GM18520 (cell line): ENCODE results near the gene SYT6.

ENCODE experiments used
- ATAC-seq: cut with Tn5 transposase; IDR thresholded peaks from one replicate; pipeline ENCODE4 v1.9.1; 2021; ENCODE audit not compliant: unreplicated experiment

SYT6 gene

DNA sequence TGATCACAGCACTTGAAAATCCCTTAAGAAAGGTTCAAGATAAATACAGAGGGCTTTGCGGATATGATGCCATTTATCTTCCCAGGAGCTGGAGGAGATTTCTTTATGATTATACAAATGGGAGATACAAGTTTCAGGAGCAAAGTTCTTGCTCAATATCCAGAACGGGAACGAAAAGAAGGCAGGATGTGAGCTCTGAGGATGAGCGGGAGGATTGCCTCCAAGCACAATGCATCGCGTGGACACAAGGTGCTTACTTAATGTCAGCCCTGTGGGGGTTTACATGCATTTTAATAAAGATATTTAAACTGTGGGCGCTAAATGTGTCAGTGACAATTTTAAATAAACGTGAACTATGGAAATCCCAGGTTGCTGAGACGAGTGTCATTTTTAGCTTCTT is 59.0 kb downstream of the SYT6 start:
- no peak for ATAC-seq

- no peak for ATAC-seq
These were observed 59.4 kb downstream of the SYT6 start for GRCh38 chr1:114094363-114094634.

DNA sequence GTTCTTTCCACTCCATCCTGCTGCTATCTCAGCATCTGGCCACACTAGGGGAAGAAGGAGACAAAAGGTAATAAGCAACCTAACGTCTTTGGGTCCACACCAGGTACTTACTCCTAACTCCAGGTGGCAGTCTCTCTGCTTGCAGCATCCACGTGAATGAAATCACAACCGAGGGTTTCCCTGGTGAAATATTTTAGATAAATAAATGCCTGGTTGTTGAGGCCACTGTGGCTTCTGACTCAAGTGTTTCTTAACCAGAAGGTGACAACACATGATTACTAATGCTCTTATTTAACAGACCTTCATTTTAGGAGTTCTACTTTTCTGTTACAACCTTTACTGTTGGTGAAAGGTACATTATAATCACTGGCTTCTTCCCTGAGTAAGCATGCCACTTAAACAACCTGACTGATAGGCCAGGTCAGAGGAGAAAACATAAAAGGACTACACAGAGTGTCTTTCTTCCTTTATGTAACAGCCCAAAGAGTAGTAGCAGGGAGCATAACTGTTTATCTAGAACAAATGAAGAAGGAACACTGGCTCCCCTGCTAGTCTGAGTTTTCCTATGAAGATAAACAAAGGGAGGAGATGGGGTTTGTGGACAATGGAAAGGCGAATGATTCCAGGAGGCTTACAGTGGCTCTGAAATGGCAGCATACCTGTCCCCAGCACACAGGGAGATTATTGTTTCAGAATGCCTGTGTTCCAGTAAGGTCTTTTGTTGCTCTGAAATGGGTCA is 59.9 kb downstream of the SYT6 start:
- no peak for ATAC-seq

GRCh38 chr1:114092186-114093062 is 61.2 kb downstream of the SYT6 start:
- no peak for ATAC-seq

- ATAC-seq, result no peak
These were observed 62.0 kb downstream of the SYT6 start for GRCh38 chr1:114091711-114092110.

DNA sequence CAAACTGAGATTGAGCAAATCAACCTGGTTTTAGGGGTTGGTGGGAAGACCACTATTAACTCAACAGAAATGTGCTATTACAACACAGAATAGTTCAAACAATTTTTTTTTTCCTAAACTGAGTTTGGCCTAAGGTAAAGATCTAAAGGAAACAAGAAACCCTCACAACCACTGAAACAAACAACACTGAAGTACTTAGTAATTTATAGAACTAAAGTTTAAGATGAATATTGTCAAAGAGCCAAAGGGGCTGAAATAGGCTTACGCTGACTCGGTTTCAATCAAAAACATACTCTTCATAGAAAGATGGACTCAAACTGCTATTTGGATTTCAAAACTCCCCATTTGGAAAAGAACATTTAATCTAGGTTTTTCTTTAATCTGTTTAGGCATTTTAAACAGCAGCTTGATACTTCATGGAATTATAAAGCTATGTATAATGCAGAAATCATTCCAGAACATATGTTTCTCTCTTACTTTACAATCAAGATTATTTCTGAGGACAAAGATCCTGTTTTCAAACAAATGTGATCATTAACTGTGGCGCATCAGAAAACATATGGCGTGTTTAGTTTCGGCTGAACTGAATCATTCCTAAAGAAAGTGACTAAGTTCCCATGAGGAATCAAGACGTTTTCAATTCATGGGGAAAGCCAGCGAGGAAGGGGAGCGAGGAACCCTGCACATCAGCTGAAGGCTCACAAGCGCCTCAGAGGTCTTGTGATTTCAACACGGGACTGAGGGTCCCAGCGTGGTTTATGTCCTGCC is 62.7 kb downstream of the SYT6 start:
- no peak for ATAC-seq

- no peak for ATAC-seq
These were observed 64.0 kb downstream of the SYT6 start for GRCh38 chr1:114089502-114090138.

- no peak for ATAC-seq
These were observed 65.0 kb downstream of the SYT6 start for GRCh38 chr1:114088392-114089299.

GRCh38 chr1:114087495-114087894 is 66.2 kb downstream of the SYT6 start:
- no peak for ATAC-seq

DNA sequence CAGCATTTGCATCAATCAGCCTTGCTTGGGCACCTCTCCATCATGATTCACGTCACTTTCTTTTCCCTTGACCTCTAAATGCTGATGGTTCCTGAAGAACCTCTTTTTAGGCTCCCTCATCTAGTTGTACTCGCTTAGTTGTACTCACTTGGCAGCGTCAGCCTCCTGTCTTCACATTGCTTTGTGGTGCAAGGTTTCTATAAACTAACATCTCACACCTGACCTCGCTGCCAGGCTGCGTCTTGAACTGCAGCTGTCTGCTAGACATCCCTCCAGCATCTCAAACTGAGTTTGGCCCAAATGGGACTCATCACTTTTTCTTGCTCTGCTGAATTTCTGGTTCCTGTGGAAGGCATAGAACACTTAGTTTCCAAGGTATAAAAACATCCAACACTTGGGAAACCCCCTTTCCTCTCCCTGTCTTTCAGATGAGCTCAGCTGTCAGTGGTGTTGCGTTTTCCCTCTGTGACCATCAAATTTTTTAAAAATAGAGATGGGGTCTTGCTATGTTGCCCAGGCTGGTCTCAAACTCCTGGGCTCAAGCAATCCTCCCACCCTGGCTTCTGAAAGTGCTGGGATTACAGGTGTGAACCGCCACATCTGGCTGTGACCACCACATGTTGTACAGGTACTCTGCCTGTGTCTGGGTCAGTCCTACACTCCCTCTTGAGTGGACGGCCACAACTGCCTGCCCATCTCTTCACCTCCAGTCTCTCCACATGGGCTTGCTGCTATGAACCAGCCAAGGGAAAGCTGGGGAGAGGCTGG is 66.9 kb downstream of the SYT6 start:
- ATAC-seq, result no peak

GRCh38 chr1:114082867-114083585 is 70.6 kb downstream of the SYT6 start:
- no peak for ATAC-seq

GRCh38 chr1:114082304-114082630 is 71.4 kb downstream of the SYT6 start:
- ATAC-seq, result no peak

- ATAC-seq, result no peak
These were observed 72.0 kb downstream of the SYT6 start for GRCh38 chr1:114081437-114082303.

- ATAC-seq, result no peak
These were observed 72.9 kb downstream of the SYT6 start for GRCh38 chr1:114080511-114081436.

DNA sequence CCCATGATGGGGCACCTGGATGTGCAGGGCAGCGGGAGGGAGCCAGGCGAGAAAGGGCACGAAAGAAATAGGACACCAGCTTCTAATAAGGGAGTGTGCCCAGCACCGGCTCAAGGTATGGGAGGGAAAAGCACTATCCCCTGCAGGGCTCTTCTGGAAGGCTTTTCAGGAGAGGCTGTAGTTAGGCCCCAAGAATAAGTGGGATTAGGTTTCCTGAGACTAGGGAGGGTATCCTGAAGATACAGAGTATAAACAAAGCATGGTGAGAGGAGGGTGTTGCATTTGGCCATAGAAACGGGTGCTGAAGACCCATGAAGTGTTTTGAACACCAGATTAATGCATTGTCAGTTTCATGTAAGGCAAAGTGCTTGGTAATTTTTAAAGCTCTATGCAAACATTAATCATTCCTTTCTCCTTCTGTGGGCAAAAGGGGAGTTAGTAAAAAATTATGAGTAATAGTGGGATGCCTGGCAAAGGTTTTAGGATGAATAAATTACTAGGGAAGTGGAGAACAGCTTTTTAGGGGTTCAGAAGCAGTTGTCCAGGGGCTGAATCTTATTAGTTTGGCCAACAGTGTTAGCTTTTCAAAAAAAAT is 74.0 kb downstream of the SYT6 start:
- no peak for ATAC-seq

- no peak for ATAC-seq
These were observed 75.6 kb downstream of the SYT6 start for GRCh38 chr1:114078116-114078515.

GRCh38 chr1:114077188-114077587 is 76.5 kb downstream of the SYT6 start:
- ATAC-seq, result no peak
